GM21717 (cell line): Measurements from ENCODE around the gene OR6C1.
"Not testable (repeated sequence)": the region's sequence is repeated elsewhere in the genome, so short reads cannot be mapped to it uniquely, and the experiment has no call there.

Source experiments
- ATAC-seq: cut with Tn5 transposase; IDR thresholded peaks from one replicate; pipeline ENCODE4 v1.9.1; 2021; ENCODE audit warnings: mild to moderate bottlenecking, moderate library complexity; ENCODE audit not compliant: unreplicated experiment

Gene OR6C1

DNA sequence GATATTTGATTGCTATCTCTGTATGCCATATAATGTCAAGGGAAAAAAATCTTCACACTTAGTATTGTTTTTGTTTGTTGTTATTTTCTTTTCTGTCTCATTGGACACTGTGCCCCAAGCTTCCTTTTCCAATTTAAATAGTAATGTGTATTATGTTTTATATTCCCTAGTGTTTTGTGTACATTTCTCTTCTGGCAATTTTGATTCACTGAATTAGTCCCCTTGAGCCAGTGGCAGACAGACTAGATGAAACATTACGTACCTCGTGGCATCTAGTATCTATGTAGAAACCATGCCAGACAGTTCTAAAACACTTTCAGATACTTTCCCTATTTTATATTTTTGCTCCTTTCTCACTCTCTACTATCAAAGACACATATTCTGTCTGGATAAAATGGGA, at the start of gene OR6C1:
OR6C1 (plus strand) TSS at position 301 of the 400 bp plus-strand sequence. CDS start 6,257 bp downstream, outside the sequence.
- no peak for ATAC-seq

DNA sequence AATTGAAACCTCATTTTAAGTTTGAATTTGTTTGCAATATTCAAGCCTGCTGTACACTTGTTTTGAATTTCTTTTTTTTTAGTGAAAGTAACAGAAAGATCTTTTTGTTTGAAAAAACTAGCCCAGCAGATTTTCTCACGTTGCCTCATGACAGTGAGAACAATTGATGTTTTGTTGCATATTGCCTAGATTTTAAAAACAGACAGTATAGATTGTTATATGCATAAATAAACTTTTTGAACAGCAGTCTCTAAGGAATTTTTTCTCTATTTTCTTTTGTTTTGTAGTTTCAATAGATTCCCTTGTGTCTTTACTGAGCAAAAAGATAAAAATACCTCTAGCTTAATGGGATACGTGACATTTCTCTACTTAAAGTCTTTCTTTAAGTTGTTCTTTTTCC, 33.2 kb upstream of the OR6C1 start:
- ATAC-seq = no peak

DNA sequence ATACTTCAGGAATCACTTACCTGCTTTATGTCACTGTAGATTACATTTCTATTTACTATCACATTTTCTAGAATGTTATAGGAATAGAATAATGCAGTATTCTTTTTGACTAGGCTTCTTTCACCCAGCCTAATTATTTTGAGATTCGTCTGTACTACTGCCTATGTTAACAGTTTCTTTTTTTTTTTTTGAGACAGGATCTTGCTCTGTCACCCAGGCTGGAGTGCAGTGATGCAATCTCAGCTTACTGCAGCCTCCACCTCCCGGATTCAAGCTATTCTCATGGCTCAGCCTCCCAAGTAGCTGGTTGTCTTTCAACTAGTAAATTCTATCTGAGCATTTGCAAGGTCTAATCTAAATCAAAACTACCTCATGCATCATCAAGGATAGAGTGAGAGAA, 24.1 kb upstream of the OR6C1 start:
- no peak for ATAC-seq

DNA sequence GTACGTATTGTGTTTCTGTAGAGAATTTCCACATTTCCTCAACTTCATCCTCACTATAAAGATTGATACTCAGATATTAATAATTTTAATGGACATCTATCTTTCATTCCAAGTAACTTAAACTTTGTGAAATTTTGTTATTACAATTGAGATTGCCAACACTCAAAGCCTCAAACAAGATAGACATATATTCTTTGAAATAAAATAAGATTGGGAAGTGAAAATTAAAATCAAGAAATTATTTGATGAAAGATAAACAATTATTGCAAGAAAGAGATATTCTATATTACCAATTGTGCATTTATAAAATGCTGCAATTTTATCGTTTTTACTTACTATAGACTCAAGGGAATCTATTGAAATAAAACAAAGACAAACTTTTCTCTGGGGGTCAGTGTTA, 17.7 kb upstream of the OR6C1 start, which contains the start of gene OR6C6:
OR6C6 (minus strand) TSS at position 101 of the 400 bp plus-strand sequence. CDS start 1,337 bp downstream, outside the sequence.
- ATAC-seq = no peak

DNA sequence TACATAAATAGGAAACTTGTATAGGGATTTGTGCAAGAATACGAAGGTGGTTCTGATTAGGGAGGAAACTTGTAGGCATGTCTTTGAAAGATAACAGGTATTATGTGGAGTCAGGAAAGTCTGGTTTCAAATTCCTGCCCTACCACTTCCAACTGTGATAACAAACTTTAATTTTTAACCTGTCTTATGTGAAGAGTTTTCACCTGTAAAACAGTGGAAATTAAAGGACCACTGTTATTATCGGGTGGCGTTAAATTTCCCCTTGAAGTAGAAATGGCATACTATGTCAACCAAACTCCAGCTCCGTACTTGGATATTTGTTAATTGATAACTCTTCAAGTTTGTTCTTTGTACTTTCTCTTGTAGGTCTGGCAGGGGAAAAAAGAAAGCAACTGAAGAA, 6.1 kb downstream of the OR6C1 start:
- ATAC-seq = no peak

DNA sequence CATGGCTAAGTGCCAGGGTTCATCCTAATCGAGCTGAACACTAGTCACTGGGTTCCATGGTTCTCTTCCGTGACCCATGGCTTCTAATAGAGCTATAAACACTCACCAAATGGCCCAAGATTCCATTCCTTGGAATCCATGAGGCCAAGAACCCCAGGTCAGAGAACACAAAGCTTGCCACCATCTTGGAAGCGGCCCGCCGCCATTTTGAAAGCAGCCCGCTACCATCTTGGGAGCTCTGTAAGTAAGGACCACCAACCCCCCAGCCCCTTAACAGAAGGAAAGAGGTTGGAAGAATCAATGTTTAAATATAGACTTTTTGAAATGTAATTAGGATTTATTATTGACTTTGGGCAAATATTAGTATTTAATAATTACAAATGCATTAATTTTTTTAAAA, 11.7 kb downstream of the OR6C1 start:
- ATAC-seq = not testable (repeated sequence)

DNA sequence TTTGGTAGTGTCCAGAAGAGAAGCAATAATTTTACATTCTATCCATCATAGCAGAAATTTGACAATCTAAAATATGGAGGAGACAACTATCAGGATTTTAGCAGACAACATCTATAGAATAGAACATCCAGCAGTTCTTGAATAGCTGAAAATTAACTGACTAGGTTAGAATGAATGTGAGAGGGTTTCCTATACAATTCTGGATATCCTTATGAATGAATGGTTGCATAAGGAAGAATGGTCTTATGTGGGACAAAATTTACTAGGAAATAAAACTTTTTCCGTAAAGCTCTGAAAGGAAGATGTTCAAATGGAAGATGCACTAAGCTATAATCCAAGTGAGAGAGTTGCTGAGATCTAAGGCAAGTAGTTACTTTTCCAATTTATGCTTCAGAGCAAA, 16.3 kb downstream of the OR6C1 start, which contains the start of gene OR6C3:
OR6C3 (plus strand) TSS at position 301 of the 400 bp plus-strand sequence. CDS start 955 bp downstream, outside the sequence.
- no peak for ATAC-seq

DNA sequence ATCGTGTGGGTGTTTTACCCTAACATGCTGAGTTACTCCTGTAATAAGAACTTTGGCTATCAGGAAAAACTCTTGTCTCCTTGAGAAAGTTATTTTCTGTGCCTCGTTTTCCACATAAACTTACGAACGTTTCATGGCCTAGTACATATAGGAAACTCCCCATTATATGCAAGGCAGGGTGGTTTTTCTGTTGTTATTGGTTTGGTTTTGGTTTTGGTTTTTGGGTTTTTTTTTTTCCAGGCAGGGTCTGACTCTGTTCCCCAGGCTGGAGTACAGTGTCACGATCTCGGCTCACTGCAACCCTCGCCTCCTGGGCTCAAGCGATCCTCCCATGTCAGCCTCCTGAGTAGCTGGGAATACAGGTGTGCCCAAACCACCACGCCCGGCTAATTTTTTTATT, 21.9 kb downstream of the OR6C1 start:
- ATAC-seq = no peak

DNA sequence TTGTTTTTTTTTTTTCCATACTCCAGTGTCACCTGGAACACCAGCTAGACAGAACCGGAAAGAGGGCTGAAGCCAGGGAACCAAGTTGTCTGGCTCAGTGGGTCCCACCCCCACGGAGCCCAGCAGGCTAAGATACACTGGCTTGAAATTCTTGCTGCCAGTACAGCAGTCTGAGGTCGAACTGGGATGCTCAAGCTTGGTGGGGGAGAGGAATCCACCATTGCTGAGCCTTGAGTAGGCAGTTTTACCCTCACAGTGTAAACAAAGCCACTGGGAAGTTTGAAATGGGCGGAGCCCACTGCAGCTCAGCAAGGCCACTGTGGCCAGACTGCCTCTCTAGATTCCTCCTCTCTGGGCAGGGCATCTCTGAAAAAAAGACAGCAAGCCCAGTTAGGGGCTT, 41.2 kb downstream of the OR6C1 start:
- ATAC-seq = not testable (repeated sequence)

DNA sequence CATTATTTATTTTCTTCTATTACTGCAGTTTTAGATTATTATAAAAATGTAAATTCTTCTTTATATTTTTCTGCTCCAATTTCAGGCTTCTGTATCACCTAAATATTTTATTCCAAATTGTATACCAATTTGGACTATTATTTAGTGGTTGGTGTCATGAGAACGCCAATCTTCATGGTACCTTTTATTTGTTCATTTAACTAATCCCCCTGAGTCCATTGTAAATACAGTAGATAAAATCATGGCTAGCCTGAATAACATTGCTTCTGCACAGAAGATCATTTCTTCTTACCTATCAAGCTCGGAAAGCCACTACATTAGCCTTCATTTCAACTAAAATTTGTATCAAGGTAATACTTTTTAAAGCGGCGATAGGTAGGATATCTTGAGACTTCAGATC, 48.5 kb downstream of the OR6C1 start, which contains the start of gene OR6C75:
OR6C75 (plus strand) TSS at position 301 of the 400 bp plus-strand sequence. CDS start 2,136 bp downstream, outside the sequence.
- ATAC-seq = no peak

DNA sequence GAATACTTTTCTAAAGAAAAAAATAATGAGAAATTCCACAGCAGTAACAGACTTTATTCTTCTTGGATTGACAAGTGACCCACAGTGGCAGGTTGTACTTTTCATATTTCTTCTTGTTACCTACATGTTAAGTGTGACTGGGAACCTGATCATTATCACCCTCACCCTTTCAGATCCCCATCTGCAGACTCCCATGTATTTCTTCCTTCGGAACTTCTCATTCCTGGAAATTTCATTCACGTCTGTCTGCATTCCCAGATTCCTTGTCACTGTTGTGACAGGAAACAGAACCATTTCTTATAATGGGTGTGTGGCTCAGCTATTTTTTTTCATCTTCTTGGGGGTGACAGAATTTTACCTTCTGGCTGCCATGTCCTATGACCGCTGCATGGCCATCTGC, 50.9 kb downstream of the OR6C1 start:
- ATAC-seq = no peak
